GM21619 (cell line): Measurements from ENCODE around the gene PCDHB12.
"Not testable (repeated sequence)": the region's sequence is repeated elsewhere in the genome, so short reads cannot be mapped to it uniquely, and the experiment has no call there.

Experiments
- ATAC-seq: cut with Tn5 transposase; IDR thresholded peaks from one replicate; pipeline ENCODE4 v1.9.1; 2021; ENCODE audit not compliant: unreplicated experiment

The PCDHB12 gene

GRCh38 chr5:141201646-141202045, 6.9 kb upstream of the PCDHB12 start:
- not testable (repeated sequence) for ATAC-seq

GRCh38 chr5:141210281-141210680, 1.8 kb downstream of the PCDHB12 start:
- ATAC-seq: not testable (repeated sequence)

GRCh38 chr5:141210849-141211248, 2.3 kb downstream of the PCDHB12 start:
- ATAC-seq: not testable (repeated sequence)

- not testable (repeated sequence) for ATAC-seq
Measured at GRCh38 chr5:141213656-141214339, 5.3 kb downstream of the PCDHB12 start, which contains the start of gene PCDHB13. PCDHB13 (plus strand) TSS chr5:141213919; CDS start chr5:141214124, 205 bp downstream.

GRCh38 chr5:141214583-141214982, 6.1 kb downstream of the PCDHB12 start:
- ATAC-seq: not testable (repeated sequence)

- ATAC-seq: not testable (repeated sequence)
Measured at GRCh38 chr5:141215504-141215903, 7.0 kb downstream of the PCDHB12 start.

- not testable (repeated sequence) for ATAC-seq
Measured at GRCh38 chr5:141216035-141216434, 7.5 kb downstream of the PCDHB12 start.

- ATAC-seq: no peak
Measured at GRCh38 chr5:141223112-141223783, 14.7 kb downstream of the PCDHB12 start, which contains the start of gene PCDHB14. PCDHB14 (plus strand) TSS chr5:141223343; CDS start chr5:141223506, 163 bp downstream.

- ATAC-seq: not testable (repeated sequence)
Measured at GRCh38 chr5:141224844-141225243, 16.3 kb downstream of the PCDHB12 start.

- not testable (repeated sequence) for ATAC-seq
Measured at GRCh38 chr5:141225421-141225820, 16.9 kb downstream of the PCDHB12 start.

- ATAC-seq: no peak
Measured at GRCh38 chr5:141234109-141234667, 25.7 kb downstream of the PCDHB12 start.

- ATAC-seq: not testable (repeated sequence)
Measured at GRCh38 chr5:141235922-141236321, 27.4 kb downstream of the PCDHB12 start.

GRCh38 chr5:141236516-141237313, 28.2 kb downstream of the PCDHB12 start:
- no peak for ATAC-seq

GRCh38 chr5:141241496-141241895, 33.0 kb downstream of the PCDHB12 start:
- no peak for ATAC-seq

GRCh38 chr5:141245250-141245717, 36.8 kb downstream of the PCDHB12 start, which contains the start of gene PCDHB15:
PCDHB15 (plus strand) TSS chr5:141245395; CDS start chr5:141245579, 184 bp downstream.
- ATAC-seq: no peak

GRCh38 chr5:141246971-141247370, 38.5 kb downstream of the PCDHB12 start:
- not testable (repeated sequence) for ATAC-seq

- not testable (repeated sequence) for ATAC-seq
Measured at GRCh38 chr5:141247434-141247833, 38.9 kb downstream of the PCDHB12 start.

GRCh38 chr5:141250576-141250975, 42.1 kb downstream of the PCDHB12 start:
- ATAC-seq: no peak

GRCh38 chr5:141258464-141258863, 49.9 kb downstream of the PCDHB12 start:
- no peak for ATAC-seq

- no peak for ATAC-seq
Measured at GRCh38 chr5:141258948-141259347, 50.4 kb downstream of the PCDHB12 start.
